ENCODE results near the gene PPP1R3A. TPM values are rescaled to one million over a fixed set of nuclear protein-coding genes. Genes with fewer than 3 reads are reported as not detected.

PPP1R3A gene
- total RNA-seq, 1 experiment from 2014 or later: not detected

DNA sequence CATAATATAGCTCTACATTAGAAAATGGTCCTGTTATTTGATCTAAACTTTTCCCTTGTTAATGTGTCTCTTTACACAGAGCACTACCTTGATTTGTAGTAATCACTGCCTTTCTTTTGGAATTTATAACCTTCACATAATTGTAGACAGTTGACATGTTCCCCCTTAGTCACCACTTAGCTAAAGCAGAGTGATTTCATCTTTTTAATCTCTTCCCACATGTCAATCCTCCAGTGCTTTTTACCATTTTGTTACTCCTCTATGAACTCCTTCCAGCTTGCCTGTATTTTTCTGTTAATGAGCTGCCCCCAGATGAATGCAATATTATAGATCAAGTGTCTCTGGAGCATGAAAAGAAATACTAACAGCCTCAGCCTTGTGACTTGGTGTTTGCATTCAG, 2.6 kb upstream of the PPP1R3A start:
- POLR2A ChIA-PET: no interaction called here
- DNase-seq (ENCODE audit: low read depth, low spot score) (no peak), ATAC-seq (no peak)
- H3K9ac ChIP-seq (ENCODE audit: low read length): no peak overlapping the region
- CTCF ChIA-PET: no interaction called here
- H4K20me1 ChIP-seq (ENCODE audit: insufficient read depth): no peaks in the 10 kb centered on the region
- BruUV-seq (replicated peaks): no TSS peak
- H3K27ac ChIP-seq (ENCODE audit: low read depth, low read length): no peak overlapping the region
- no peak overlapping the region for H2AFZ ChIP-seq (ENCODE audit: low read depth, low read length, poor library complexity, severe bottlenecking)
- H3K27me3 ChIP-seq (ENCODE audit: insufficient read depth, low read length): no peaks in the 10 kb centered on the region
- no peak overlapping the region for H3K4me3 ChIP-seq (replicated peaks in 1 of 2; ENCODE audit: low read depth in 1 of 2, low read length in 2 of 2)
- RAD21 ChIA-PET (ENCODE audit: low non-redundant PET in 1 of 2, low total read pairs in 2 of 2, uncharacterized antibody in 2 of 2, unreplicated experiment in 2 of 2): no interaction called here
- no peaks in the 10 kb centered on the region for H3K9me2 ChIP-seq (ENCODE audit: insufficient read depth)
- H3K36me3 ChIP-seq (ENCODE audit: control insufficient read depth in 1 of 2, insufficient read depth in 2 of 2, low read length in 2 of 2): no peaks in the 10 kb centered on the region
- H3K4me1 ChIP-seq (ENCODE audit: control insufficient read depth in 1 of 2, insufficient read depth in 2 of 2, low read length in 2 of 2): no peaks in the 10 kb centered on the region
- H3K4me2 ChIP-seq (ENCODE audit: low read length): no peak overlapping the region
- intact Hi-C loops (cut with micrococcal nuclease): no loop called here
- H3K79me2 ChIP-seq (ENCODE audit: insufficient read depth, low read length): no peaks in the 10 kb centered on the region
- H3K9me3 ChIP-seq (ENCODE audit: control insufficient read depth in 1 of 2, insufficient read depth in 1 of 2, low read depth in 1 of 2, low read length in 2 of 2): no peaks in the 10 kb centered on the region
- no peak for TF ChIP-seq CEBPB (IDR thresholded peaks at IDR 0.05; ENCODE audit: low read depth)
- TF ChIP-seq ZFX (IDR thresholded peaks at IDR 0.05): no peak
- no peak for TF ChIP-seq SIN3A (IDR thresholded peaks at IDR 0.05; ENCODE audit: low read depth)
- TF ChIP-seq CBX3 (IDR thresholded peaks at IDR 0.05; ENCODE audit: low read depth): no peak
- TF ChIP-seq EZH2phosphoT487 (IDR thresholded peaks at IDR 0.05; ENCODE audit: borderline replicate concordance): no peak
- TF ChIP-seq EZH2 (IDR thresholded peaks at IDR 0.05): no peak
- TF ChIP-seq FOSL1 (IDR thresholded peaks at IDR 0.05; ENCODE audit: low read depth): no peak
- TF ChIP-seq YY1 (IDR thresholded peaks at IDR 0.05; ENCODE audit: extremely low read depth, insufficient replicate concordance, low read depth, low read length): no peak
- TF ChIP-seq SP1 (IDR thresholded peaks at IDR 0.05; ENCODE audit: low read depth): no peak
- TF ChIP-seq, protein P1, sequence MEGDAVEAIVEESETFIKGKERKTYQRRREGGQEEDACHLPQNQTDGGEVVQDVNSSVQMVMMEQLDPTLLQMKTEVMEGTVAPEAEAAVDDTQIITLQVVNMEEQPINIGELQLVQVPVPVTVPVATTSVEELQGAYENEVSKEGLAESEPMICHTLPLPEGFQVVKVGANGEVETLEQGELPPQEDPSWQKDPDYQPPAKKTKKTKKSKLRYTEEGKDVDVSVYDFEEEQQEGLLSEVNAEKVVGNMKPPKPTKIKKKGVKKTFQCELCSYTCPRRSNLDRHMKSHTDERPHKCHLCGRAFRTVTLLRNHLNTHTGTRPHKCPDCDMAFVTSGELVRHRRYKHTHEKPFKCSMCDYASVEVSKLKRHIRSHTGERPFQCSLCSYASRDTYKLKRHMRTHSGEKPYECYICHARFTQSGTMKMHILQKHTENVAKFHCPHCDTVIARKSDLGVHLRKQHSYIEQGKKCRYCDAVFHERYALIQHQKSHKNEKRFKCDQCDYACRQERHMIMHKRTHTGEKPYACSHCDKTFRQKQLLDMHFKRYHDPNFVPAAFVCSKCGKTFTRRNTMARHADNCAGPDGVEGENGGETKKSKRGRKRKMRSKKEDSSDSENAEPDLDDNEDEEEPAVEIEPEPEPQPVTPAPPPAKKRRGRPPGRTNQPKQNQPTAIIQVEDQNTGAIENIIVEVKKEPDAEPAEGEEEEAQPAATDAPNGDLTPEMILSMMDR (IDR thresholded peaks at IDR 0.05 in 2 of 3, conservative IDR thresholded peaks at IDR 0.05 in 1 of 3; ENCODE audit: borderline replicate concordance in 1 of 3, insufficient read depth in 1 of 3, low read depth in 2 of 3, low read length in 2 of 3): no peak
- TF ChIP-seq, protein P2, sequence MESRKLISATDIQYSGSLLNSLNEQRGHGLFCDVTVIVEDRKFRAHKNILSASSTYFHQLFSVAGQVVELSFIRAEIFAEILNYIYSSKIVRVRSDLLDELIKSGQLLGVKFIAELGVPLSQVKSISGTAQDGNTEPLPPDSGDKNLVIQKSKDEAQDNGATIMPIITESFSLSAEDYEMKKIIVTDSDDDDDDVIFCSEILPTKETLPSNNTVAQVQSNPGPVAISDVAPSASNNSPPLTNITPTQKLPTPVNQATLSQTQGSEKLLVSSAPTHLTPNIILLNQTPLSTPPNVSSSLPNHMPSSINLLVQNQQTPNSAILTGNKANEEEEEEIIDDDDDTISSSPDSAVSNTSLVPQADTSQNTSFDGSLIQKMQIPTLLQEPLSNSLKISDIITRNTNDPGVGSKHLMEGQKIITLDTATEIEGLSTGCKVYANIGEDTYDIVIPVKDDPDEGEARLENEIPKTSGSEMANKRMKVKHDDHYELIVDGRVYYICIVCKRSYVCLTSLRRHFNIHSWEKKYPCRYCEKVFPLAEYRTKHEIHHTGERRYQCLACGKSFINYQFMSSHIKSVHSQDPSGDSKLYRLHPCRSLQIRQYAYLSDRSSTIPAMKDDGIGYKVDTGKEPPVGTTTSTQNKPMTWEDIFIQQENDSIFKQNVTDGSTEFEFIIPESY (IDR thresholded peaks at IDR 0.05; ENCODE audit: extremely low read depth, insufficient replicate concordance, low read length): no peak
- no peak for TF ChIP-seq ZNF274 (IDR thresholded peaks at IDR 0.05; ENCODE audit: low read depth, low read length)
